Retinal pigment epithelial cell (primary cell): ENCODE measurements around the gene NAV3.

ENCODE experiments used
- DNase-seq: peaks from one replicate; pipeline ENCODE4 v3.0.0-alpha.2; 2010; ENCODE audit warnings: low read depth
- H3K4me3 ChIP-seq: 2 replicates; pipeline ENCODE4 v1.5.1; 2011; ENCODE audit warnings: mild to moderate bottlenecking, low read length, control low read depth, moderate library complexity
- CTCF ChIP-seq: conservative IDR thresholded peaks from 2 replicates; pipeline ENCODE4 v1.5.1; 2011; ENCODE audit warnings: low read depth, low read length, control low read depth, inconsistent platforms

The NAV3 gene

GRCh38 chr12:78018939-78019338 is 188.2 kb downstream of the NAV3 start:
- TF ChIP-seq CTCF = no peak
- DNase-seq = no peak
- no peak overlapping the region for H3K4me3 ChIP-seq

- TF ChIP-seq CTCF = no peak
- no peak overlapping the region for H3K4me3 ChIP-seq
- DNase-seq = no peak
Observed at GRCh38 chr12:78028426-78028825, 197.7 kb downstream of the NAV3 start.

GRCh38 chr12:78034025-78034424 is 203.3 kb downstream of the NAV3 start:
- DNase-seq = no peak

GRCh38 chr12:78035901-78036606 is 205.4 kb downstream of the NAV3 start:
- TF ChIP-seq CTCF = no peak
- DNase-seq = no peak
- peak overlapping the region; percentile 27 for H3K4me3 ChIP-seq

More at GRCh38 chr12:78034025-78034424, 203.3 kb downstream of the NAV3 start:
- TF ChIP-seq CTCF = no peak
- H3K4me3 ChIP-seq = no peak overlapping the region

GRCh38 chr12:78036874-78037273 is 206.2 kb downstream of the NAV3 start:
- no peak for TF ChIP-seq CTCF
- H3K4me3 ChIP-seq = no peak overlapping the region
- no peak for DNase-seq

GRCh38 chr12:78037707-78038106 is 207.0 kb downstream of the NAV3 start:
- H3K4me3 ChIP-seq = no peak overlapping the region
- no peak for TF ChIP-seq CTCF

GRCh38 chr12:78038541-78038940 is 207.8 kb downstream of the NAV3 start:
- no peak for DNase-seq
- no peak for TF ChIP-seq CTCF
- no peak overlapping the region for H3K4me3 ChIP-seq

More at GRCh38 chr12:78037707-78038106, 207.0 kb downstream of the NAV3 start:
- no peak for DNase-seq
